HepG2 (cell line): ENCODE measurements around the gene PLSCR5. TPM values are rescaled to one million over a fixed set of nuclear protein-coding genes. Genes with fewer than 3 reads are reported as not detected.

ENCODE experiments used
- FOXJ3 ChIP-seq: sonication (generic); formaldehyde crosslinking; IDR thresholded peaks from 2 replicates; pipeline ENCODE4 v1.4.0; 2020; ENCODE audit warnings: missing genetic modification reagents, mild to moderate bottlenecking, borderline replicate concordance
- FOXK1 ChIP-seq: sonication (generic); formaldehyde crosslinking; IDR thresholded peaks from 2 replicates; pipeline ENCODE4 v1.4.0; 2020; ENCODE audit warnings: low read depth, missing genetic modification reagents, borderline replicate concordance
- FOXK2 ChIP-seq: fragments of 450-650 bp; IDR thresholded peaks from 2 replicates; pipeline ENCODE4 v1.6.1; 2016
- FOXO1 ChIP-seq: sonication (generic); formaldehyde crosslinking; IDR thresholded peaks from 2 replicates; pipeline ENCODE4 v1.4.0; 2020; ENCODE audit warnings: missing genetic modification reagents
- KLF12 ChIP-seq: sonication (generic); formaldehyde crosslinking; IDR thresholded peaks from 2 replicates; pipeline ENCODE4 v1.4.0; 2020; ENCODE audit warnings: missing genetic modification reagents, borderline replicate concordance
- MYNN ChIP-seq: sonication (generic); formaldehyde crosslinking; IDR thresholded peaks from 2 replicates; pipeline ENCODE4 v1.4.0; 2020; ENCODE audit warnings: mild to moderate bottlenecking, low read depth, missing genetic modification reagents
- NAIF1 ChIP-seq: sonication (generic); formaldehyde crosslinking; IDR thresholded peaks from 2 replicates; pipeline ENCODE4 v1.5.0; 2020; ENCODE audit warnings: mild to moderate bottlenecking, missing genetic modification reagents, borderline replicate concordance
- NR3C1 ChIP-seq: sonication (generic); formaldehyde crosslinking; IDR thresholded peaks from 2 replicates; pipeline ENCODE4 v1.4.0; 2020; ENCODE audit warnings: missing genetic modification reagents
- PAX8 ChIP-seq: sonication (generic); formaldehyde crosslinking; IDR thresholded peaks from 2 replicates; pipeline ENCODE4 v1.8.0; 2022; ENCODE audit warnings: mild to moderate bottlenecking, missing genetic modification reagents, borderline replicate concordance
- RBFOX2 ChIP-seq: fragments of 200-400 bp; formaldehyde crosslinking; IDR thresholded peaks from 2 replicates; pipeline ENCODE4 v1.6.1; 2017; ENCODE audit warnings: low read depth, mild to moderate bottlenecking, low read length
- REPIN1 ChIP-seq: sonication (generic); formaldehyde crosslinking; IDR thresholded peaks from 2 replicates; pipeline ENCODE4 v1.8.0; 2022; ENCODE audit warnings: missing genetic modification reagents, low read depth, mild to moderate bottlenecking, borderline replicate concordance
- SNAPC2 ChIP-seq: sonication (generic); formaldehyde crosslinking; IDR thresholded peaks from 2 replicates; pipeline ENCODE4 v1.8.1; 2022; ENCODE audit warnings: mild to moderate bottlenecking, missing genetic modification reagents
- SRF ChIP-seq: IDR thresholded peaks from 2 replicates; pipeline ENCODE4 v1.6.1; 2011; ENCODE audit warnings: mild to moderate bottlenecking, low read depth, low read length, moderate library complexity
- TBP ChIP-seq: sonication (generic); formaldehyde crosslinking; IDR thresholded peaks from 2 replicates; pipeline ENCODE4 v1.5.0; 2020; ENCODE audit warnings: missing genetic modification reagents
- TGIF2 ChIP-seq: IDR thresholded peaks from 2 replicates; pipeline ENCODE4 v1.6.1; 2016; ENCODE audit warnings: control low read depth, missing compliant biosample characterization
- TRIM24 ChIP-seq: sonication (generic); formaldehyde crosslinking; IDR thresholded peaks from 2 replicates; pipeline ENCODE4 v1.8.0; 2022; ENCODE audit warnings: mild to moderate bottlenecking, missing genetic modification reagents
- ZNF121 ChIP-seq: sonication (generic); formaldehyde crosslinking; IDR thresholded peaks from 2 replicates; pipeline ENCODE4 v1.5.0; 2020; ENCODE audit warnings: mild to moderate bottlenecking, missing genetic modification reagents
- ZNF251 ChIP-seq: sonication (generic); formaldehyde crosslinking; IDR thresholded peaks from 2 replicates; pipeline ENCODE4 v1.9.0; 2021; ENCODE audit warnings: mild to moderate bottlenecking, missing genetic modification reagents
- ZNF430 ChIP-seq: sonication (generic); formaldehyde crosslinking; IDR thresholded peaks from 2 replicates; pipeline ENCODE4 v1.9.0; 2021; ENCODE audit warnings: mild to moderate bottlenecking, missing genetic modification reagents
- ZNF572 ChIP-seq: sonication (generic); formaldehyde crosslinking; IDR thresholded peaks from 2 replicates; pipeline ENCODE4 v1.5.1; 2020; ENCODE audit warnings: mild to moderate bottlenecking, missing genetic modification reagents
- ZNF605 ChIP-seq: sonication (generic); formaldehyde crosslinking; IDR thresholded peaks from 2 replicates; pipeline ENCODE4 v1.8.0; 2022; ENCODE audit warnings: mild to moderate bottlenecking, missing genetic modification reagents
- ZNF709 ChIP-seq: sonication (generic); formaldehyde crosslinking; IDR thresholded peaks from 2 replicates; pipeline ENCODE4 v1.5.0; 2020; ENCODE audit warnings: mild to moderate bottlenecking, missing genetic modification reagents
- polyA plus RNA-seq, 8 experiments: library from polyadenylated mRNA; depleted of rRNA in 3 of 8; stranded (reverse) in 7 of 8; unstranded in 1 of 8; fragments of >200 nt; fragmentation: Illumina TruSeq in 4 of 8; extraction: Trizol in 4 of 8; gene quantifications; 2 replicates each; pipeline versions ENCODE4 v1.2.1 to v1.2.3, GENCODE V29; 2011 to 2016; ENCODE audit warnings: low read depth in 4 of 8, missing spikeins in 1 of 8, mixed read lengths in 1 of 8; ENCODE audit not compliant: insufficient read depth in 1 of 8
- total RNA-seq, 5 experiments: library from RNA; depleted of rRNA; stranded (reverse); fragments of >200 nt; fragmentation: Illumina TruSeq; extraction: Trizol; gene quantifications; 2 replicates each; pipeline ENCODE4 v1.2.3, GENCODE V29; 2016; ENCODE audit warnings: low read depth in 1 of 5
- TF ChIP-seq, protein P1 (sequence below): sonication (generic); formaldehyde crosslinking; IDR thresholded peaks from 2 replicates; pipeline ENCODE4 v1.4.0; 2020; ENCODE audit warnings: missing genetic modification reagents, borderline replicate concordance
- TF ChIP-seq, protein P2 (sequence below): sonication (generic); formaldehyde crosslinking; IDR thresholded peaks from 2 replicates; pipeline ENCODE4 v1.8.1; 2022; ENCODE audit warnings: low read depth, mild to moderate bottlenecking, missing genetic modification reagents
- TF ChIP-seq, protein P3 (sequence below): sonication (generic); formaldehyde crosslinking; IDR thresholded peaks from 2 replicates; pipeline ENCODE4 v1.4.0; 2020; ENCODE audit warnings: missing genetic modification reagents, low read depth, mild to moderate bottlenecking, borderline replicate concordance

PLSCR5 gene
- total and polyA plus RNA-seq, 2 of the 13 experiments (the other 11 are each of a cell fraction or from before 2014, with no cell fraction given) = 0.50 TPM; not detected in 1

DNA sequence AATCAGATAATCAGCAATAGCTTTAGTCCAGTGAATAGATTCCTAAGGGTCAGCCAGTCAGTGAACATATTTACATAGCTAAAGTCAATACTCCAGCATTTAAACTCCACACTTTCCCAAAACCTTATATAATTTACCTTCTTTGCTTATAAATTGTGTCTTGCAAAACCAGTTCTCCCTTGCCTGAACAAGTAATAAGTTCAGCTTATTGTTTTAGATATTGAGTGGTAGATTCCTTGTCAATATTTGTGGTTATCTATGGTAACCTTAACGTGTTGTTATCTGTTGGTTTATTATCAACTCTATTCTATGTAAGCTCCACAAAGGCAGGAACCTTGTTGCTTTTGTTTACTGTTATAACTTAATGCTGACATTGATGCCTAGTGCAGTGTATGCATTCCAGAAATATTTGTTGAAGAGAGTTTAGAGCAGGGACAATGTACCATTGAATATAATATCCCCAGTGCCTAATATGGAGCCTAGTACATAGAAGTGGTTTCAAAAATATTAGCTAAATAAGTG is 24.0 kb downstream of the PLSCR5 start (continued):
- TF ChIP-seq FOXO1 (peak; percentile 74; the same call in 1 of the 2 replicates), RBFOX2 (no peak), REPIN1 (CRISPR knock-in tag) (no peak; the same call in 1 of the 2 replicates), ZNF251 (no peak), NAIF1 (CRISPR knock-in tag) (no peak), ZNF430 (CRISPR knock-in tag) (no peak), TGIF2 (CRISPR knock-in tag) (no peak), ZNF572 (CRISPR knock-in tag) (no peak), NR3C1 (CRISPR knock-in tag) (no peak), FOXK2 (peak; percentile 43; the same call in 1 of the 2 replicates), FOXJ3 (CRISPR knock-in tag) (peak; percentile 95), SNAPC2 (CRISPR knock-in tag) (peak; percentile 50; the same call in 1 of the 2 replicates), TRIM24 (CRISPR knock-in tag) (no peak), FOXK1 (CRISPR knock-in tag) (peak; percentile 64; the same call in 1 of the 2 replicates), PAX8 (CRISPR knock-in tag) (no peak), MYNN (no peak), ZNF709 (no peak), TBP (no peak), ZNF605 (CRISPR knock-in tag) (no peak), ZNF121 (no peak), KLF12 (CRISPR knock-in tag) (no peak), SRF (peak; percentile 35; the same call in 1 of the 2 replicates)
- TF ChIP-seq, protein P1, sequence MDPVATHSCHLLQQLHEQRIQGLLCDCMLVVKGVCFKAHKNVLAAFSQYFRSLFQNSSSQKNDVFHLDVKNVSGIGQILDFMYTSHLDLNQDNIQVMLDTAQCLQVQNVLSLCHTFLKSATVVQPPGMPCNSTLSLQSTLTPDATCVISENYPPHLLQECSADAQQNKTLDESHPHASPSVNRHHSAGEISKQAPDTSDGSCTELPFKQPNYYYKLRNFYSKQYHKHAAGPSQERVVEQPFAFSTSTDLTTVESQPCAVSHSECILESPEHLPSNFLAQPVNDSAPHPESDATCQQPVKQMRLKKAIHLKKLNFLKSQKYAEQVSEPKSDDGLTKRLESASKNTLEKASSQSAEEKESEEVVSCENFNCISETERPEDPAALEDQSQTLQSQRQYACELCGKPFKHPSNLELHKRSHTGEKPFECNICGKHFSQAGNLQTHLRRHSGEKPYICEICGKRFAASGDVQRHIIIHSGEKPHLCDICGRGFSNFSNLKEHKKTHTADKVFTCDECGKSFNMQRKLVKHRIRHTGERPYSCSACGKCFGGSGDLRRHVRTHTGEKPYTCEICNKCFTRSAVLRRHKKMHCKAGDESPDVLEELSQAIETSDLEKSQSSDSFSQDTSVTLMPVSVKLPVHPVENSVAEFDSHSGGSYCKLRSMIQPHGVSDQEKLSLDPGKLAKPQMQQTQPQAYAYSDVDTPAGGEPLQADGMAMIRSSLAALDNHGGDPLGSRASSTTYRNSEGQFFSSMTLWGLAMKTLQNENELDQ (CRISPR knock-in tag) = no peak
- TF ChIP-seq, protein P2, sequence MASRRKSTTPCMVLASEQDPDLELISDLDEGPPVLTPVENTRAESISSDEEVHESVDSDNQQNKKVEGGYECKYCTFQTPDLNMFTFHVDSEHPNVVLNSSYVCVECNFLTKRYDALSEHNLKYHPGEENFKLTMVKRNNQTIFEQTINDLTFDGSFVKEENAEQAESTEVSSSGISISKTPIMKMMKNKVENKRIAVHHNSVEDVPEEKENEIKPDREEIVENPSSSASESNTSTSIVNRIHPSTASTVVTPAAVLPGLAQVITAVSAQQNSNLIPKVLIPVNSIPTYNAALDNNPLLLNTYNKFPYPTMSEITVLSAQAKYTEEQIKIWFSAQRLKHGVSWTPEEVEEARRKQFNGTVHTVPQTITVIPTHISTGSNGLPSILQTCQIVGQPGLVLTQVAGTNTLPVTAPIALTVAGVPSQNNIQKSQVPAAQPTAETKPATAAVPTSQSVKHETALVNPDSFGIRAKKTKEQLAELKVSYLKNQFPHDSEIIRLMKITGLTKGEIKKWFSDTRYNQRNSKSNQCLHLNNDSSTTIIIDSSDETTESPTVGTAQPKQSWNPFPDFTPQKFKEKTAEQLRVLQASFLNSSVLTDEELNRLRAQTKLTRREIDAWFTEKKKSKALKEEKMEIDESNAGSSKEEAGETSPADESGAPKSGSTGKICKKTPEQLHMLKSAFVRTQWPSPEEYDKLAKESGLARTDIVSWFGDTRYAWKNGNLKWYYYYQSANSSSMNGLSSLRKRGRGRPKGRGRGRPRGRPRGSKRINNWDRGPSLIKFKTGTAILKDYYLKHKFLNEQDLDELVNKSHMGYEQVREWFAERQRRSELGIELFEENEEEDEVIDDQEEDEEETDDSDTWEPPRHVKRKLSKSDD (CRISPR knock-in tag) = no peak
- TF ChIP-seq, protein P3, sequence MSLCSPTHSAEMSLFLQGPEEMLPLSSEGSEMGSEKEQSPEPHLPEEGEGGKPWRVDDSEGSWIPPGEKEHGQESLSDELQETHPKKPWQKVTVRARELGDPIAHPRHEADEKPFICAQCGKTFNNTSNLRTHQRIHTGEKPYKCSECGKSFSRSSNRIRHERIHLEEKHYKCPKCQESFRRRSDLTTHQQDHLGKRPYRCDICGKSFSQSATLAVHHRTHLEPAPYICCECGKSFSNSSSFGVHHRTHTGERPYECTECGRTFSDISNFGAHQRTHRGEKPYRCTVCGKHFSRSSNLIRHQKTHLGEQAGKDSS (CRISPR knock-in tag) = no peak
